ENCODE measurements around the gene SMARCB1.

SMARCB1 gene

DNA sequence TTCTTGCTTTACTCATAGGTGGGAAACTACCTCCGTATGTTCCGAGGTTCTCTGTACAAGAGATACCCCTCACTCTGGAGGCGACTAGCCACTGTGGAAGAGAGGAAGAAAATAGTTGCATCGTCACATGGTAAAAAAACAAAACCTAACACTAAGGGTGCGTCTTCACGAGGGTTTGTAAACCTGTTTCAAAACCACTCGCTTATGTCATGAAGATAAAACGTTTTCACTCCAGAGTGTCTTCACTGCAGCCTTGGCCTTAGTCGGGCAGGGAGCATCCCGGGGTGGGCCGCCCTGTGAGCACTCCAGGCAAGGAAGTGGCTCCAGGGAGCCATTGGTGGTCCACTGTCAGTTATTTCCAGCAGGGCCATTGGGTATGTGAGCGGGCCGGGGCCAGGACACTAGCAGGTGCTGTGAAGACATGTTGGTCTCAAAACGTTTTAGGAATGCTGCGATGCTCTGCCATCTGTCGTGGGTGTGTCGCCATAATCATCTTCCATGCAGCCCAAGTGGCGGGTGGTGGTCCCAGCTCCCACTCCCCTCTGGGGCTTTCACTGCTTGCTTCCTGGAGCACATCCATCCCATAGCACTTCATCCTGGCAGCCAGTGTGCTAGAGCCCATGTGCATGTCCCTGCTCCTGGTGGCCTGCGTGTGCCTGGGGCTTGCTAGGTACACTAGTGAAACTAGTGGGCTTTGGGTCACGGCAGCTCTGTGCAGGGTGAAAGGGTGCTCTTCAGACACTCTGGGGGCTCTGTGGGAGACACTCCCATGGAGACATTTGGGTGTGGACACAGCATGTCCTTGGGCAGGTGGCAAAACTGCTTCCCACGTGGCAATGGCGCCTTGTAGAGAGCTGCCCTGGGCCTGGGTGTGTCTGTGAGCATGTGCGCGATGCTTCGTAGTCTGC, 5.2 kb downstream of the SMARCB1 start:
- FAIRE-seq (no peak), DNase-seq (ENCODE audit: insufficient read length, low spot score) (no peak)
- TF ChIP-seq, protein P1, sequence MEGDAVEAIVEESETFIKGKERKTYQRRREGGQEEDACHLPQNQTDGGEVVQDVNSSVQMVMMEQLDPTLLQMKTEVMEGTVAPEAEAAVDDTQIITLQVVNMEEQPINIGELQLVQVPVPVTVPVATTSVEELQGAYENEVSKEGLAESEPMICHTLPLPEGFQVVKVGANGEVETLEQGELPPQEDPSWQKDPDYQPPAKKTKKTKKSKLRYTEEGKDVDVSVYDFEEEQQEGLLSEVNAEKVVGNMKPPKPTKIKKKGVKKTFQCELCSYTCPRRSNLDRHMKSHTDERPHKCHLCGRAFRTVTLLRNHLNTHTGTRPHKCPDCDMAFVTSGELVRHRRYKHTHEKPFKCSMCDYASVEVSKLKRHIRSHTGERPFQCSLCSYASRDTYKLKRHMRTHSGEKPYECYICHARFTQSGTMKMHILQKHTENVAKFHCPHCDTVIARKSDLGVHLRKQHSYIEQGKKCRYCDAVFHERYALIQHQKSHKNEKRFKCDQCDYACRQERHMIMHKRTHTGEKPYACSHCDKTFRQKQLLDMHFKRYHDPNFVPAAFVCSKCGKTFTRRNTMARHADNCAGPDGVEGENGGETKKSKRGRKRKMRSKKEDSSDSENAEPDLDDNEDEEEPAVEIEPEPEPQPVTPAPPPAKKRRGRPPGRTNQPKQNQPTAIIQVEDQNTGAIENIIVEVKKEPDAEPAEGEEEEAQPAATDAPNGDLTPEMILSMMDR (IDR thresholded peaks at IDR 0.05; ENCODE audit: insufficient read depth, missing control alignments), result no peak

- TF ChIP-seq, protein P1 (IDR thresholded peaks at IDR 0.05; ENCODE audit: insufficient read depth, missing control alignments), result no peak
- DNase-seq (ENCODE audit: insufficient read length, low spot score) (no peak), FAIRE-seq (no peak)
Measured at GRCh38 chr22:23793326-23793725, 6.6 kb downstream of the SMARCB1 start.

GRCh38 chr22:23796461-23796860, 9.7 kb downstream of the SMARCB1 start:
- DNase-seq (ENCODE audit: insufficient read length, low spot score) (no peak), FAIRE-seq (no peak)

DNA sequence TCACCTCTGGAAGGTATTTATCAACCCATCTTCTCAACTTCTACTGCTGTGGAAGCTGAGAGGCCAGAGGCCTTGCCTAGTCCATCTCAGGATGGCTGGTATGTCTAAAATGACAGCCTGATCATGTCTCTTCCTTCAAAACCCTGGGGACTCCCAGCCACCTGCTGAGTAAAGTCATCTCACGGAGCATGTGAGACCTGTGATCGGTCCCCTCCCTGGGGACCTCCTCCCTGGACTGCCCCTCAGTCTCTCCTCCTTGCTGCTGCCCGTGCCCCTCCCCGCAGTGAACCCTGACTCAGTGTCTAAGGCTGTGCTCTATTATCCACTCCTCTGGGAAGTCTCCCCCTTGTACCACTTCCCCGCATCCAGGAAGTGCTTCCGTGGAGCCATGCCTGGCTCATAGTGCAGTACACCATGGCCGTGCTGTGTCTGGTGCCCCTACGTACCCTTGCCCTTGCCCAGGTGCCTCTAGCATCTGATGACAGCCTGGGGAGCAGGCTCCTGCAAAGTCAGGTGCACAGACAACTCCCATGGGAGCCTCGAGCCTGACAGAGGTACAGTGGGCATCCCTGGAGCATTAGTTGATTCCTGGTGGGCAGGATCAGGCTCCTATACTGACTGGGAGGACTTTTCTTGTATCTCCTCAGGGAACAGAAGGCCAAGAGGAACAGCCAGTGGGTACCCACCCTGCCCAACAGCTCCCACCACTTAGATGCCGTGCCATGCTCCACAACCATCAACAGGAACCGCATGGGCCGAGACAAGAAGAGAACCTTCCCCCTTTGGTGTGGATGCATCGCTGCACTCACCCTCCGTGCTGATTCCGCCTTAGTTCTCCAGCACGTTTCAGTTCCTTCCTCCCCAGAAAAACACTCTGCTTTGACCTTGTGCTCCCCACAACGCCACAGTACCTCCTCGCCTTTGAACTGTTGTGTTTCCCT, 13.8 kb downstream of the SMARCB1 start:
- TF ChIP-seq, protein P1 (IDR thresholded peaks at IDR 0.05; ENCODE audit: insufficient read depth, missing control alignments), result no peak
- DNase-seq (ENCODE audit: insufficient read length, low spot score) (no peak), FAIRE-seq (no peak)

More at GRCh38 chr22:23796461-23796860, 9.7 kb downstream of the SMARCB1 start:
- TF ChIP-seq, protein P1 (IDR thresholded peaks at IDR 0.05; ENCODE audit: insufficient read depth, missing control alignments), result no peak

DNA sequence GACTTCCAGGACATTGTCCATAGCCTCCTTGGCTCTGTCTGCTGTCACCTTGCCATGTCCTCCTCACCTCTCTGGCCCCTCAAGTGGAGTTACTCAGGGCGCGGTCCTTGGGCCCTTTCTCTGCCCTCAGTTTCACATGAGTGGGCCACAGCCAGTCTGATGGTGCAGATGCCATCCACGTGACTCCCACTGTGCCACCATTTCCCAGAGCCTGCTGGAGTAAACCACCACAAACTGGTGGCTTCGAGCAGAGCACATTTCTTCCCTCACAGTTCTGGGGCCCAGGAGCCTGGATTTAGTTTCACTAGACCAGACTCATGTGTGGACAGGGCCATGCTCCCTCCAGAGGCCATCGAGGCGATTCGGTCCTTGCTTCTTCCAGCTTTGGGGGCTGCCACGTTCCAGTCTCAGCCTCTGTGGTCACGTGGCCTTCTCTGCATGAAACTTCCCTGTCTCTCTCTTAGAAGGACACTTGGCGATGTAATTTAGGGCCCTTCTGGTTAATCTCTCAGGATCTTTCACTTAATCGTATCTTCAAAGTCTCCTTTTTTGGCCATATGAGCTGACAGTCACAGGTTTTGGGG, 14.6 kb downstream of the SMARCB1 start:
- FAIRE-seq (no peak), DNase-seq (ENCODE audit: insufficient read length, low spot score) (no peak)
- TF ChIP-seq, protein P1 (IDR thresholded peaks at IDR 0.05; ENCODE audit: insufficient read depth, missing control alignments), result no peak

DNA sequence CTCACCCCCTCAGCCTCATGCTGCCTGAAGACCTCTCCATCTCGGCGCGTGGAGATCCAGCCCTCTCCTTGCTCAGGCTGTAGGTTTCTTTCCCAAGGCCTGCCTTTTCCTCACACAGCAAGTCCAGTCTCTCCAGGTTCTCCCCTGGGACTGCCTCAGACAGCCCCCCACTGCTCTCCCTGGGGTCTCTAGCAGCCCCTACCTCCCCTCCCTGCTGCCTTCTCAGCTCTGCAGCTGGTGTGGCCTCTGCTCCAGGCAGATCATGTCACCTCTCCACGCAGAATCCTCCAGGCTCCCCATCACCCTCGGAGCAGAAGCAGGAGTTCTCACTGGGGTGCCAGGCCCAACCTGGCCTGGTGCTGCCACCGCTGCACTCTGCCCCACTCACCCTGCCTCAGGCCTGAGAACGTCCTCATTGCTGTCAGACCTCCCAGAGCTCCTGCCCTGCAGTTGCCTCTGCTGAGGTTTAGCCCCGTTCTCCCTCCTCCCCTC, 15.2 kb downstream of the SMARCB1 start:
- FAIRE-seq (no peak), DNase-seq (ENCODE audit: insufficient read length, low spot score) (no peak)
- TF ChIP-seq, protein P1 (IDR thresholded peaks at IDR 0.05; ENCODE audit: insufficient read depth, missing control alignments), result no peak
